ENCODE data around the gene EPS15.

- TF ChIP-seq DPF2 (IDR thresholded peaks at IDR 0.05) (no peak), NRF1 (conservative IDR thresholded peaks at IDR 0.05 in 1 of 2, IDR thresholded peaks at IDR 0.05 in 1 of 2) (no peak), POLR2A (conservative IDR thresholded peaks at IDR 0.05) (no peak), CBFB (CRISPR knock-in tag; IDR thresholded peaks at IDR 0.05) (no peak), ZBTB40 (IDR thresholded peaks at IDR 0.05) (no peak), ZBTB40 (CRISPR knock-in tag; IDR thresholded peaks at IDR 0.05) (no peak), TEAD1 (CRISPR knock-in tag; IDR thresholded peaks at IDR 0.05) (no peak), ZNF780A (CRISPR knock-in tag; IDR thresholded peaks at IDR 0.05) (no peak), BRD4 (IDR thresholded peaks at IDR 0.05) (no peak), FOXA3 (CRISPR knock-in tag; conservative IDR thresholded peaks at IDR 0.05 in 1 of 2, IDR thresholded peaks at IDR 0.05 in 1 of 2) (no peak)
Measured at GRCh38 chr1:51314974-51315373, 204.1 kb downstream of the EPS15 start.

Measured in K562 (cell line).